SK-N-MC (cell line): ENCODE measurements around the gene PRKAR1B.

Experiments
- DNase-seq: peaks from one replicate; pipeline ENCODE4 v3.0.0-alpha.2; 2011; ENCODE audit warnings: low read depth, low spot score
- H3K27ac ChIP-seq: fragments of 200-600 bp; sonication (generic); 2 replicates; pipeline ENCODE4 v1.5.1; 2016; ENCODE audit warnings: mixed run types
- H3K36me3 ChIP-seq: fragments of 200-600 bp; sonication (generic); 2 replicates; pipeline ENCODE4 v1.6.1; 2017; ENCODE audit warnings: antibody characterized with exemption, low read length, mixed read lengths; ENCODE audit not compliant: insufficient read depth
- H3K4me3 ChIP-seq: fragments of 200-600 bp; sonication (generic); 2 replicates; pipeline ENCODE4 v1.5.1; 2016
- H3K9ac ChIP-seq: fragments of 200-600 bp; sonication (generic); 2 replicates; pipeline ENCODE4 v1.8.0; 2017; ENCODE audit warnings: mixed run types, mixed read lengths; ENCODE audit not compliant: insufficient read length
- H3K9me3 ChIP-seq: fragments of 200-600 bp; sonication (generic); 2 replicates; pipeline ENCODE4 v1.6.1; 2017; ENCODE audit warnings: low read depth, mild to moderate bottlenecking, antibody characterized with exemption, low read length, moderate library complexity, mixed read lengths
- EZH2 ChIP-seq: fragments of 200-600 bp; sonication (generic); IDR thresholded peaks from one replicate; pipeline ENCODE4 v1.6.1; 2017; ENCODE audit warnings: antibody characterized with exemption
- FOXP2 ChIP-seq: optimal IDR thresholded peaks from 2 replicates; pipeline ENCODE3; 2011; ENCODE audit warnings: mild to moderate bottlenecking, moderate library complexity; ENCODE audit not compliant: insufficient read depth; ENCODE audit errors: extremely low read length, control extremely low read depth
- POLR2AphosphoS5 ChIP-seq: IDR thresholded peaks from 2 replicates; pipeline ENCODE4 v1.6.1; 2012; ENCODE audit warnings: mild to moderate bottlenecking, low read depth, low read length, borderline replicate concordance

Gene PRKAR1B

DNA sequence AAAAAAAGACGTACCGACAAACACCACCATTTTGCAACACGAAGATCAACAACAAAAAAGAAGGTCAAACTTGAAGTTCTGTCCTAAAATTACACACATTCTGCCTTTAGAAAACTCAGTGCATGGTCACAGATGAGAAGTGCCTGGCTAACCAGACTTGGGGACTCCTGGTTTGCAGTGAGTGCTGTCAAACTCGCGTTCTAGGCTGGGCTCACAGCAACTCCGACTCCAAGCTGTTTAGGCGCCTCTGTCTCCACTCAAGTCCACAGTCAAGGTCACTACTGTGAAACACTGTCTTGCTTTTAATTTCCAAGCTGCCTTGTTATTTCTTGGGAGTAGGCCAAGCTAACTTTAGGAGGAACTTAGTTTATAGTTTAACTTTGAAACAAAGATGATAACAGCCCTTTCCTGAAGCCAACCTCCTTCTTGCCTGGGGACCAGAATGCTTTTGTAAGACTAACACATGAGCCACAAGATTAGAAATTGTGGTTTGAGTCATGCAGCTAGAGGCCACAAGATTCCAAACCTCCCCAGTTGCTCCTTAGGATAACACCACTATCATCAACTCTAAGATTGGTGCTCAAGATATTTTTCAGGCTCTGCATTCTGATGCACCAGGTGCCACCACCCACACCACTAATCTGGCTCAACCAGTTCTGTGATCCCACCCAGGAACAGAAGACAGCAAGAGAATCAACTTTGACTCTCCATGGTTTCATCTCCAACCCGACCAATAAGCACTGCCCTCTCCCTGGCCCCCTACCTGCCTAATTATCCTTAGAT lies 1.7 kb downstream of the PRKAR1B start:
- H3K4me3 ChIP-seq = peak overlapping the region; percentile 92
- peak overlapping the region; percentile 91 for H3K9ac ChIP-seq
- H3K9me3 ChIP-seq = no peaks in the 10 kb centered on the region
- no peak overlapping the region for H3K27ac ChIP-seq
- TF ChIP-seq POLR2AphosphoS5 (no peak), FOXP2 (no peak), EZH2 (no peak)
- DNase-seq = no peak
- H3K36me3 ChIP-seq = peaks cover 17% of the 10 kb centered on the region

DNA sequence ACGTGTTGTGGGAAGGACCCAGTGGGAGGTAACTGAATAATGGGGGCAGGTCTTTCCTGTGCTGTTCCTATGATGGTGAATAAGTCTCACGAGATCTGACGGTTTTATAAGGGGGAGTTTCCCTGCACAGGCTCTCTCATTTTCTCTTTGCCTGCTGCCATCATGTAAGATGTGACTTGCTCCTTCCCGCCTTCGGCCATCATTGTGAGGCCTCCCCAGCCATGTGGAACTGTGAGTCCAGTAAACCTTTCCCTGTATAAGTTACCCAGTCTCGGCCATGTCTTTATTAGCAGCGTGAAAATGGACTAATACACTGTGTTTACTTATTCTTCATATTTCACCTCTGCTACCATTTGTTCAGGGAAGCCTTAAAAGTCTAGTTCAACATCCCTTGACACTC lies 2.8 kb downstream of the PRKAR1B start:
- H3K9ac ChIP-seq = no peak overlapping the region
- H3K4me3 ChIP-seq = no peak overlapping the region
- no peaks in the 10 kb centered on the region for H3K9me3 ChIP-seq
- DNase-seq = no peak
- no peak overlapping the region for H3K27ac ChIP-seq
- TF ChIP-seq FOXP2 (no peak), POLR2AphosphoS5 (no peak), EZH2 (no peak)
- H3K36me3 ChIP-seq = peaks cover 6% of the 10 kb centered on the region; the same call in 1 of the 2 replicates

DNA sequence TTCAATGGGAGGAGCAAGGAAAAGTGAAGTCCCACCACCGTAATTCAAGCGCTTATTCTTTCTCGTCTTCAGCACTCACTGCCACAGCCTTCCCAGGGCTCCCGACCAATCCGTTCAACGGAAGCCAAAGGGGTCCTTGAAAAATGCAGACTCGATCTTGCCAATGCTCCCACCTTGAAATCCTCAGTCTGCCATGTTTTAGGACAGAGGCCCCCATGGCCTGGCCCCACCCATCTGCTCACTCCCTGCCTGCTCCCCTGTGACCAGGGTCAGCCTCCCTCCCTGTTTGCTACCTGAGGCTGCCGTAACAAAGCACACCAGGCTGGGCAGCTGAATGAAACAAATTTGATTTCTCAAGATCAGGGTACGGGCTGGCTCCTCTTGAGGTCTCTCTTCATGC lies 3.5 kb downstream of the PRKAR1B start:
- Histone ChIP-seq H3K4me3 (no peak overlapping the region), H3K9ac (no peak overlapping the region), H3K9me3 (no peaks in the 10 kb centered on the region), H3K36me3 (peaks cover 4% of the 10 kb centered on the region; the same call in 1 of the 2 replicates), H3K27ac (no peak overlapping the region)
- TF ChIP-seq EZH2 = no peak
- TF ChIP-seq POLR2AphosphoS5 = no peak
- TF ChIP-seq FOXP2 = no peak
- no peak for DNase-seq

DNA sequence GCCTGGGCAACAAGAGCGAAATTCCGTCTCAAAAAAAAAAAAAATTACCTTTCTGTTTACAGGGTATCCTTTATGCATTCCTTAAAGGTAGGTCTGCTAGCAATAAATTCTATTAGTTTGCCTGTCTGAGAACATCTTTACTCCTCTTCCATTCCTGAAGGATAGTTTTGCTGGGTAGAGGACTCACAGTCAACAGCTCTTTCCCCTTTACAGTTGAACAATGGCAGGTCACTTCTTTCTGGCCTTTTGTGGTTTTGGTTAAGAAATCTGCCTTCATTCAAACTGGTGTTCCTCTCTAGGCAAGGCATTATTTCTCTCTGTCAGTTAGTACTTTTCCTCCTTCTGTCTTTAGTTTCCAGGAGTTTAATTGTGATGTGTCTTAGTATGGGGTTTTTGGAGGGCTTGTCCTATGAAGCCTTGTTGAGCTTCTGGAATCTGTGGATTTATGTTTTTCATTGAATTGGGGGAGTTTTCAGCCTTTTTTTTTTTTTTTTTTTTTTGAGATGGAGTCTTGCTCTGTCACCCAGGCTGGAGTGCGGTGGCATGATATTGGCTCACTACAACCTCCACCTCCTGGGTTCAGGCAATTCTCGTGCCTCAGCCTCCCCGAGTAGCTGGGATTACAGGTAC lies 5.3 kb downstream of the PRKAR1B start:
- H3K27ac ChIP-seq = no peak overlapping the region
- no peaks in the 10 kb centered on the region for H3K9me3 ChIP-seq
- TF ChIP-seq EZH2 = no peak
- TF ChIP-seq FOXP2 = no peak
- TF ChIP-seq POLR2AphosphoS5 = no peak
- peaks cover 4% of the 10 kb centered on the region; the same call in 1 of the 2 replicates for H3K36me3 ChIP-seq
- no peak overlapping the region for H3K4me3 ChIP-seq
- no peak overlapping the region for H3K9ac ChIP-seq
- no peak for DNase-seq

DNA sequence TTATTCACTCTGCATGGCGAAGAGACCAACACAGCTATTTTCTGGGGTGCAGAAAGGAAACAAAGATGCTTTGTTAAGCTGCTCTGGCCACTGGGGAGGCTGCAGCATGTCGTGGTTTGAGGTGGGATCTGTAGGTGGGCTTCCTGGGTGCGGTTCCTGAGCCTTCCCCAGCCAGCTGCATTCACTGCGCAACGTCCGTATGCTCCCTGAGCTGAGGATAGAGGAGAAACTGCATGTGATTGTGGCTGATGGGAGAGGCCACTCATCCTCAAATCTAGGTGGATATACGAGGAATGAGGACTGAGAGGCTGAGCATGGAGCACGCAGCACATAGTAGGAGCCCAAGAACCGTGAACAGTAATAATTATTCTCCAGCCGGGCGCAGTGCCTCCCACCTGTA lies 10.4 kb downstream of the PRKAR1B start:
- H3K27ac ChIP-seq = no peak overlapping the region
- H3K9ac ChIP-seq = no peak overlapping the region
- no peaks in the 10 kb centered on the region for H3K9me3 ChIP-seq
- H3K4me3 ChIP-seq = no peak overlapping the region
- H3K36me3 ChIP-seq = no peaks in the 10 kb centered on the region
- no peak for DNase-seq
- TF ChIP-seq FOXP2 = no peak
- TF ChIP-seq POLR2AphosphoS5 = no peak
- TF ChIP-seq EZH2 = no peak

DNA sequence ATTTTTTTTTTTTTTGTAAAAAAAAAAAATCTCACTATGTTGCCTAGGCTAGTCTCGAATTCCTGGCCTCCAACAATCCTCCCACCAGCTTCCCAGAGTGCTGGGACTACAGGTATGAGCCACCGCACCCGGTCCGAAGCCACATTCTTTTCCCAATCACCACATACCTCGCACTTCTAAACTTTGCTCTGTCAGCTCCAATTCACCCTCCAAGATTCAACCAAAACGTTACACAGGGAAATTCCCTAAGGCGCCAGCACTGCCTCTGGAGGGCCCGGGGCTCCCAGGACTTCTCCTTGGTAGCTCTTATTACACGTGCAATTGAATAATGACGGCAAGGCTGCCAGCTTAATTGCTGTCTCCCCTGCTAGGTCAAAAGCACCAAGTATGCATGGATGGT lies 10.9 kb downstream of the PRKAR1B start:
- H3K9me3 ChIP-seq = no peaks in the 10 kb centered on the region
- H3K9ac ChIP-seq = no peak overlapping the region
- H3K27ac ChIP-seq = no peak overlapping the region
- no peak for DNase-seq
- no peak overlapping the region for H3K4me3 ChIP-seq
- no peaks in the 10 kb centered on the region for H3K36me3 ChIP-seq
- TF ChIP-seq POLR2AphosphoS5 = no peak

DNA sequence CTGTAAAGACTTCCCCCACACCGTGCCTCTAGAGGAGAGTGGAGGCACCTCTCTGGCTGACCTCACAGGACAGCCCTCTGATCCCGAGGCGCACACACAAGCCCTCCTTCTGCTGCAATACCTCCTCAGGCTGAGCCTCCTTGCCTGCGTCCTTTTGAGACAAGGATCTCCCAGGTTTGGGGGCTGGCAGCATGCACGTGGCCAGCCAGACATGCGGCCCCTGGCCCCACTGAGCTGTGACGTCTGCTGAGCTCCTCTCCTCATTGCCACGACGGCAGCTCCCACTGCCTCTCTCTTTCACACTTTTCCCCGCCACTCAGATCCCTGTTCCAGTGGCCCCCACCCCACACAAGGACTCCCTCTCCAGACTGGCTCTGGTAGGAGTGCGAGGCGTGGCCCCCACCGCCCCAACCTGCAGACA lies 12.8 kb downstream of the PRKAR1B start:
- Histone ChIP-seq H3K27ac (no peak overlapping the region), H3K9me3 (no peaks in the 10 kb centered on the region), H3K9ac (no peak overlapping the region), H3K4me3 (no peak overlapping the region), H3K36me3 (no peaks in the 10 kb centered on the region)
- TF ChIP-seq POLR2AphosphoS5 = no peak
- no peak for TF ChIP-seq EZH2
- no peak for TF ChIP-seq FOXP2
- no peak for DNase-seq

DNA sequence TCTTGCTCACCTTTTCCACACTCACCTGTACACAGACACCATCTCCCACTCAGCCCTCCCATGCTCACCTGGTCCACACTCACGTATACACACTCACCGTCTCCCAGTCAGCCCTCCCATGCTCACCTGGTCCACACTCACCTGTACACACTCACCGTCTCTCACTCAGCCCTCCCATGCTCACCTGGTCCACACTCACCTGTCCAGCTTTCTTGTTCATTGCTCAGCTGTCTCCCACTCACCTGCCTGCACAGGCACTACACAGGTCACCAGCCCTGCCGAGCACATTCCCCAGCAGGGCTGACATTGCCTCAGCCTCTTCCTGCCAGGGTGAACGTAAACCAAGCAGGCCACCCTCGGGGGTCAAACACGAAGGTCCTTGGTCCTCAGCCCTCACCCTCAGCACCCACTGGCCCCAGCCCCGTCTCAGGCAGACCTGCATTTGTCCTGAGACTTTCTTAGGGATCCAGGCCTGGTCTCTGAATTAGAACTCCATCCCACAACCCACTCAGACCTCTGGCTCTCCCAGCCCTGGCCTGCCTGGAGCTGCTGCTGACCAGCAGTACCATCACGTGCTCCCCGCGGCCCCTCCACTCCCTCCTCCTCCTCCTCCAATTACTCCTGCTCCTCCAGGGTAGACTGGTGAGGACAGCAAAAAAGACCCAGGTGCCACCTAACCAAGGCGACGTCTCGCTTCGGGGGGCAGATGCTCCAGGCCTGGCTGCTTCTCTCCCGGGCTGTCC lies 13.4 kb downstream of the PRKAR1B start:
- Histone ChIP-seq H3K9ac (no peak overlapping the region), H3K27ac (no peak overlapping the region), H3K4me3 (no peak overlapping the region), H3K9me3 (no peaks in the 10 kb centered on the region), H3K36me3 (no peaks in the 10 kb centered on the region)
- TF ChIP-seq EZH2 (no peak), POLR2AphosphoS5 (no peak), FOXP2 (no peak)
- no peak for DNase-seq

DNA sequence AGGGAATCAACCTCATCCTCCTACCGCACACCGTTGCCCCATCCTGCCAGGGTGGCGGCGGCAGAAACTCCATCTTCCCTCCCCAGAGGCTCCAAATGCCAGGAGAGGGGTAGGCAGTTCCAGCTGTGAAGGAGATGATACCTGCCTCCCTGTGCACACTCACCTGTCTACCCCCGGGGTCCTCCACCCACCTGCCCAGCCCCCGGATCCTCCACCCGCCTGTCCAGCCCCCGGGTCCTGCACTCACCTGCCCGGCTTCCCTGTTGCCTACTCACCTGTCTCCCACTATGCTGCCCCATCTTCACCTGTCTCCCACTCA lies 14.0 kb downstream of the PRKAR1B start:
- no peak overlapping the region for H3K27ac ChIP-seq
- H3K4me3 ChIP-seq = no peak overlapping the region
- H3K9ac ChIP-seq = no peak overlapping the region
- no peaks in the 10 kb centered on the region for H3K36me3 ChIP-seq
- no peaks in the 10 kb centered on the region for H3K9me3 ChIP-seq
- TF ChIP-seq FOXP2 (no peak), POLR2AphosphoS5 (no peak), EZH2 (no peak)
- DNase-seq = no peak
